Ectodermal cell (in vitro differentiated cells): ENCODE data around the gene RAI1.

Experiments
- H3K27ac ChIP-seq: 2 replicates; pipeline ENCODE4 v1.7.0; 2013; ENCODE audit warnings: mild to moderate bottlenecking, low read depth, low read length; ENCODE audit not compliant: insufficient read depth, poor library complexity, severe bottlenecking
- H3K27me3 ChIP-seq: 2 replicates; pipeline ENCODE4 v1.7.0; 2013; ENCODE audit warnings: mild to moderate bottlenecking, low read length; ENCODE audit not compliant: insufficient read depth, control insufficient read depth, poor library complexity, severe bottlenecking
- H3K36me3 ChIP-seq: one replicate; pipeline ENCODE4 v1.7.0; 2013; ENCODE audit warnings: low read length; ENCODE audit not compliant: control insufficient read depth, insufficient read depth
- H3K4me1 ChIP-seq: one replicate; pipeline ENCODE4 v1.7.0; 2013; ENCODE audit warnings: low read length; ENCODE audit not compliant: control insufficient read depth, insufficient read depth
- H3K4me3 ChIP-seq: 2 replicates; pipeline ENCODE4 v1.7.0; 2013; ENCODE audit warnings: low read depth, low read length, control low read depth; ENCODE audit not compliant: insufficient read depth
- H3K9me3 ChIP-seq: 2 replicates; pipeline ENCODE4 v1.7.0; 2013; ENCODE audit warnings: mild to moderate bottlenecking, low read length, moderate library complexity; ENCODE audit not compliant: control insufficient read depth
- WGBS, 2 experiments: methylation state at CpG; one replicate each; pipeline ENCODE4 v1.1.7; 2013; ENCODE audit warnings: missing lambda C conversion rate in 2 of 2; 5-methylcytosine and 5-hydroxymethylcytosine counted together

Gene RAI1

DNA sequence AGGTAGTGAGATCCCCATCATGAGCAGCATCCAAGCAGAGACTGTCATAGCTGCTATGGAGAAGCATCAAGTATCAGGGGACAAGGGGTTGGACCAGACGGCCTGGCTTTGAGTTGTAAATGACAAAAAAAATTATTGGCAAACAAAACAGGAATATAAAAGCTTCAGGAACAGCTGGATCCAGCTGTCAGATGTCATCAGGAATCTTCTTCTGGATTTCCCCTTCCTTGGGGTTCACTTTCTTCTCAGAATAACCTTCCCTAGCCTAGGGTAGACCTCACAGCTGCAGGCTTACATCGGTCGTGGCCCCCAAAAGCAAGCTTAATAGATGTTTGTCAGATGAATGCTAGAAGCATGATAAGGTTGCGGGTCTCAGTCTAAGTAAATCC is 17.2 kb upstream of the RAI1 start:
- Histone ChIP-seq H3K9me3 (peaks cover 4% of the 10 kb centered on the region), H3K27ac (no peak overlapping the region), H3K4me1 (peaks cover 13% of the 10 kb centered on the region), H3K36me3 (no peaks in the 10 kb centered on the region), H3K4me3 (no peak overlapping the region), H3K27me3 (no peaks in the 10 kb centered on the region)
- 93% methylated on average over 4 of the region's 4 CpGs for WGBS, 2 experiments

DNA sequence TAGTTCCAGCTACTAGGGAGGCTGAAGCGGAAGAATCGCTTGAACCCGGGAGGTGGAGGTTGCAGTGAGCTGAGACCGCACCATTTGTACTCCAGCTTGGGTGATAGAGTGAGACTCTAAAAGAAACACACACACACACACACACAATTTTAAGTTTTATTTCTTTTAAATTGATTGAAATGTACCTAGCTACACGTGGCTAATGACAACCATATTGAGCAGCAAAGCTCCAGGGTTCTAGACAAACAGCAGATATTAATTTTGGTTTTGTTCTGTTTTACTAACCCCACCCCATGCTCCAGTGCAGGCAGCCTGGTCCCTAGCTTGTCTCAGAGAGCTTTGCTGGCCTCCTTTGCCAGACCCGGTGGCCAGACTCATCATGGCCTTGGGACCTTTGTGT is 16.0 kb upstream of the RAI1 start:
- Histone ChIP-seq H3K4me1 (peaks cover 22% of the 10 kb centered on the region), H3K36me3 (no peaks in the 10 kb centered on the region), H3K27ac (no peak overlapping the region), H3K27me3 (no peaks in the 10 kb centered on the region), H3K4me3 (no peak overlapping the region), H3K9me3 (no peaks in the 10 kb centered on the region)
- 75 to 78% methylated on average over 6 of the region's 6 CpGs for WGBS, 2 experiments

DNA sequence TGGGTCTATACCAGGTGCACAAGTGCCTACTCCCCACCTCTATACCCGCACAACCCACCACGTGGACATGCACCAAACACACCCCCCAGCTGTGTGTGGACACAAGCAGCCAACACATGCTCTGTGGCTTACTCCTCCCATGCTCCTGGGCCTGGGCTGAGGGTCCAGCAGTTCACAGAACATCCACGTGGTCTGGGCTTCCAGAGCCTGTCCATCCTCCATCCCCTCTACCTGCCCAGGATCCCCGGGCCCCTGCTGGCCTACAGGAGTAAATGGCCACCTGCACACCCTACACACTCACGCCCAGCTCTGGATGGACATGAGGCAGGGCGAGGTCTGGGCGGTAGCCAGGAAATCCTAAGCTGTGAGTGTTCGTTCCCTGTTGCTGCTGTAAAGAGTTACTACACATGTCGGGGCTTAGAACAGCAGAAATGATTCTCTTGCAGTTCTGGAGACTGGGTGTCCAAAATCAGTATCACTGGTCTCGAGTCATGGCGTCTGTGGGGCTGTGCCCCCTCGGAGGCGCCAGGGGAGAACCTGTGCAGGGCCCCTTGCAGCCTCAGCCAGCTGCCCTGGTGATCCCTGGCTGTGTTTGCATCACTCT is 15.0 kb upstream of the RAI1 start:
- H3K27ac ChIP-seq, result no peak overlapping the region
- 90 to 93% methylated on average over 13 of the region's 13 CpGs for WGBS, 2 experiments
- no peaks in the 10 kb centered on the region for H3K27me3 ChIP-seq
- H3K4me1 ChIP-seq, result peaks cover 27% of the 10 kb centered on the region
- no peaks in the 10 kb centered on the region for H3K36me3 ChIP-seq
- no peaks in the 10 kb centered on the region for H3K9me3 ChIP-seq
- no peak overlapping the region for H3K4me3 ChIP-seq

DNA sequence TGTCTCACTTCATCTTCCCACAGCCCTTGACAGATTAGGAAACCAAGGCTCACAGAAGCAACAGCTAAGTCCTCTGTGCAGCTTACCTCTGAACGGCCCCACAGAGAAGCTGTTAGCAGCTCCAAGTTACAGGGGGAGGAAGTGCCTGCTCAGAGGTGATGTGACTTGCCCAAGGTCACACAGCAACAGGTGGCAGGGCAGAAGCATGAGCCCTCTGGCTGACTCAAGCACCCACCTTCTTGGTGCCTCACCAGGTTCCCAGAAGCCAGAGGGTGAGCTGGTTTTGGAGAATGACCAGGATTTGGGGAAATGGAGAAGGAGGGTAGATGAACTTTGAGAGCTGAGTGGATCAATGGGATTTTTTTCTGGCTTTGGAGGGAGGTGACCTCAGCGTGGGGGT is 14.0 kb upstream of the RAI1 start:
- H3K27ac ChIP-seq, result no peak overlapping the region
- H3K9me3 ChIP-seq, result no peaks in the 10 kb centered on the region
- no peaks in the 10 kb centered on the region for H3K27me3 ChIP-seq
- peaks cover 27% of the 10 kb centered on the region for H3K4me1 ChIP-seq
- H3K36me3 ChIP-seq, result no peaks in the 10 kb centered on the region
- 82 to 94% methylated on average over 2 of the region's 2 CpGs for WGBS, 2 experiments
- no peak overlapping the region for H3K4me3 ChIP-seq

DNA sequence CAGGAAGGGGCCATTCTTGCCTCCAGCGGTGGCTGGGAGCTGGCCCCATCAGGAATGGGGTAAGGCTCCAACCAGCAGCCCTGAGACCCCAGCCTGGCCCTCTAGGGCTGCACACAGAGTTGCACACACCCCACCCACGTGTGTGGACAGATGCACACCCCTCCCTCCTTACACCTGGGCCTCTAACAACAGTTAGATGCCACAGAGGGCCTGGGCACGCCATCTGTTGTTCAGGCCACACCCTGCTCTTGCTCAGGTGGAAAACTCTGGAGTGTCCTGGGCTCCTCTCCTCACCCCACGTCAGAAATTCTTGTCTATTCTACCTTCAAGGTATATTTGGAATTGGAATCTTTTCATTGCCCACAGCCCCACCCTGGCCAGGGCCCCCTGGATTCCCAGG is 13.3 kb upstream of the RAI1 start:
- H3K27me3 ChIP-seq, result no peaks in the 10 kb centered on the region
- H3K4me1 ChIP-seq, result peaks cover 26% of the 10 kb centered on the region
- no peaks in the 10 kb centered on the region for H3K9me3 ChIP-seq
- no peak overlapping the region for H3K4me3 ChIP-seq
- WGBS, 2 experiments, result 80 to 84% methylated on average over 4 of the region's 4 CpGs
- H3K27ac ChIP-seq, result no peak overlapping the region
- H3K36me3 ChIP-seq, result no peaks in the 10 kb centered on the region

DNA sequence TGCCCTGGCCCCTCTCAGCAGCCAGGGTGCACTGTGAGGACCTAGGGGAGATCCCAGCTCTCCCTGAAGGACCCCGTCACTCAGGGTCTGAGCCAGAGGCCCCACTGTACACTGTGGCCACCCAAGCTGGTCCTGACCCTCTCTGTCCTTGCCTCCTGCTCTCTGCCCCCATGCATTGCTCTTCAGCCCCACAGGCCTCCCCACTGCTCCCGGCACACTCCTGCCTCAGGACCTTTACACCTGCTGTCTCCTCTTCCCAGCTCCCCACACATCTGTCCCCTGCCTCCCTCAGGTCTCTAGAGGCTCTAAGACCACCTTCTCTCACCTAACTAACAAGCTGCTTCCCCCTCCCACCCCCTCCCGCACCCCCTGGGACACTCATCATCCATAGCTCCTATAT is 12.9 kb upstream of the RAI1 start:
- H3K27me3 ChIP-seq, result no peaks in the 10 kb centered on the region
- no peaks in the 10 kb centered on the region for H3K9me3 ChIP-seq
- peaks cover 22% of the 10 kb centered on the region for H3K4me1 ChIP-seq
- H3K36me3 ChIP-seq, result no peaks in the 10 kb centered on the region
- WGBS, 2 experiments, result 89 to 93% methylated on average over 3 of the region's 3 CpGs
- H3K4me3 ChIP-seq, result no peak overlapping the region
- no peak overlapping the region for H3K27ac ChIP-seq

DNA sequence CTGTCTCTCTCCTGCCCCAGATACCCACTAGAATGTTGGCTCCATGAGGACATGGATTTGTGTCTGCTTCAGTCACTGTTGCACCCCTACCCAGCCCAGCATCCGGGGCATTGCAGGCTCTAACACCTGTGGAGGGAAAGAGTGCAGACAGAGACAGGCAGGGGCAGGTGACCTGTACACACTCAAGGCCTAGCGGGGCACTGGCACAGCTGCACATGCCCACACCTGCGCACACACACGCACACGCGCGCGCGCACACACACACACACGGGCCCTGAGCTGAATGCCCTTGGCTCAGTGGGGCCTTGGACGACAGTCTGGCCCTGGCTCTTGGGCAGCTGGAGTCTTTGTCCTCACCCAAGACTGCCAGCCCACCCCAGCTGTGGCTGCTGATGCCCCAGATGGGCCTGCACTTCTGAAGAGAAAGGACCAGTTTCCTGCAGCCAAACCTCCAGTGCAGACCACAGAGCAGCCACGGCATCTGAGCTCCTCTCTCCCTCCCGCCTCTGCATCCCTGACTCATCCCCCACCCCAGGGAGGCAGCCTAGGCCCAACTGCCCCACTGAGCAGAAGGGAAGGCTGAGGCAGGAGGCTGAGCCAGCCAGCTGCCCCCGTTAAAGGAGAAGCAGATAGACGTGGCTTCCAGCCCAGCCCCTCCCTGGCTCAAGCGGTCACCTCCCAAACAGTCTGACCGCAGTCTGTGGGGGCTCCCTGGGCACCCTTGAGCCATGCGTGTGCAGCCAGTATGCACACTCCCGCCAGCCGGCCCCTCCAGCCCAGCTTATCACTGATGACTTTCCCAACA is 12.3 kb upstream of the RAI1 start:
- 75 to 78% methylated on average over 20 of the region's 20 CpGs for WGBS, 2 experiments
- no peak overlapping the region for H3K27ac ChIP-seq
- no peak overlapping the region for H3K4me3 ChIP-seq
- H3K4me1 ChIP-seq, result peaks cover 17% of the 10 kb centered on the region
- no peaks in the 10 kb centered on the region for H3K36me3 ChIP-seq
- H3K9me3 ChIP-seq, result no peaks in the 10 kb centered on the region
- no peaks in the 10 kb centered on the region for H3K27me3 ChIP-seq

DNA sequence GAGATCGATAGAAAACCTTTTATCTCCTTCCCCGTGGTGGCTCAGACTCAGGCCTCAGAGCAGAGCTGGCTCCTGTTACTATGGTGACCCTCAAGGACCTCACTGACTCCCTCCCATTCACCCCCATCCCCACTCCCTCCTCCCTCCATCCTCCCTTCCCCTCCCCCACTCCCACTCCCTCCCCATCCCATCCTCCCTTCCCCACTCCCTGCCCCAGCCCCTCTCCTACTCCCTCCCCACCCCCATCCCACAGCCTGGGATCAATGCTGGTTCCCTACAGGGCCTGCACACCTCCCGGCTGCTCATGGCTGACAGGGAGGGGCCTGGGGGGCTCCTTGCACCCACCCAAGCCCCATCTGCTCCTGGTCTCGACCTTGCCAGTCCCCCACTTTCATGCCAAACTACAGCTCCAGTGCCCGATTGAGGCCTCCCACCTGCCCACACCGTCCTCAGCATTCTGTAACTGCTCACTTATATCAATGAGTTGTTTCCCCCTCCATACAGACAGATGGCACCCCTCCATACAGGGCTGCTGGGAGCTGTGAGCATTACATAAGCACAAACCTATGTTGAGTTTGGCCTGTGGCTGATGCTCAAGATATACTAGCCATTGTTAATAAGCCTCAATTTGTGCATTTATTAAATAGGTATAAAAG is 11.6 kb upstream of the RAI1 start:
- Histone ChIP-seq H3K36me3 (no peaks in the 10 kb centered on the region), H3K9me3 (no peaks in the 10 kb centered on the region), H3K27me3 (no peaks in the 10 kb centered on the region), H3K4me3 (no peak overlapping the region), H3K4me1 (peaks cover 17% of the 10 kb centered on the region), H3K27ac (no peak overlapping the region)
- WGBS, 2 experiments, result 54 to 57% methylated on average over 6 of the region's 6 CpGs

DNA sequence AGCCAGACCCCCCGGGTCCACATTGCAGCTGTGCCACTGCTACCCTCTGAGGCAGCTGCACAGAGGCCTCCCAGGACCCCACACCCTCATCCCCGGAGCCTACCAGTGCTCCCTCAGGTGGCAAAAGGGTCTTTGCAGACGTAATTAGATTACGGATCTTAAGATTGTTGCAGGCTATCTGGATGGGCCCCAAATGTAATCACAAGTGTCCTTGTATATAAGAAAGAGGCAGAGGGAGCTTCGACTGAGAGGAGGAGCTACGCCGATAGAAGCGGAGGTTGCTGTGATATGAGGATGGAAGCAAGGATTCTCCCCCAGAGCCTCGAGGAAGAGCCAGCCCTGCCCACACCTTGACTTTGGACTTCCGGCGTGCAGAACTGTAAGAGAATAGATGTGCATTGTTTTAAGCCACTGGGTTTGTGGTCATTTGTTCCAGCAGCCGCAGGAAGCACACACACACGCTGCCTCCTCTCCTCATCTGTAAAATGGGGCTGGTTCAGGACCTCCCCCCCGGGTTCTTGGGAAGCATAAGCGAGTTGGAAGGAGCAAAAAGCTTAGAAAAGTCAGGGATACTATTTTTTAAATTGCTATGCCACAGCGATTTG is 10.5 kb upstream of the RAI1 start:
- Histone ChIP-seq H3K27me3 (peaks cover 6% of the 10 kb centered on the region), H3K4me3 (no peak overlapping the region), H3K4me1 (peaks cover 17% of the 10 kb centered on the region), H3K36me3 (no peaks in the 10 kb centered on the region), H3K27ac (no peak overlapping the region), H3K9me3 (no peaks in the 10 kb centered on the region)
- WGBS, 2 experiments, result 79 to 81% methylated on average over 16 of the region's 16 CpGs
